Liver (tissue), 9 donors: ENCODE results near the gene IL9. TPM values are rescaled to one million over a fixed set of nuclear protein-coding genes. Genes with fewer than 3 reads are reported as not detected.

Experiments
- DNase-seq: peaks from one replicate; pipeline ENCODE4 v3.0.0-alpha.2; 2017; ENCODE audit warnings: low spot score
- H3K27ac ChIP-seq, 2 donors: one replicate each; pipeline ENCODE4 v1.7.0; 2013; ENCODE audit warnings: inconsistent platforms in 2 of 2, low read length in 2 of 2, control low read depth in 1 of 2, low read depth in 1 of 2, mild to moderate bottlenecking in 1 of 2
- H3K27me3 ChIP-seq, 4 donors: one replicate each; pipeline versions ENCODE4 v1.6.1 to v1.7.0; 2013; ENCODE audit warnings: low read length in 3 of 4, inconsistent platforms in 1 of 4, mild to moderate bottlenecking in 1 of 4, moderate library complexity in 1 of 4; ENCODE audit not compliant: control insufficient read depth in 4 of 4, insufficient read depth in 4 of 4
- H3K36me3 ChIP-seq, 4 donors: one replicate each; pipeline versions ENCODE4 v1.6.1 to v1.7.0; 2013; ENCODE audit warnings: low read length in 3 of 4, mild to moderate bottlenecking in 3 of 4, low read depth in 1 of 4, moderate library complexity in 1 of 4; ENCODE audit not compliant: control insufficient read depth in 4 of 4, insufficient read depth in 3 of 4
- H3K4me1 ChIP-seq, 4 donors: one replicate each; pipeline versions ENCODE4 v1.6.1 to v1.7.0; 2013; ENCODE audit warnings: low read length in 3 of 4, mild to moderate bottlenecking in 3 of 4, moderate library complexity in 1 of 4; ENCODE audit not compliant: control insufficient read depth in 4 of 4, insufficient read depth in 4 of 4
- H3K4me3 ChIP-seq, 3 donors: one replicate each; pipeline versions ENCODE4 v1.6.1 to v1.7.0; 2013; ENCODE audit warnings: low read length in 3 of 3, control low read depth in 1 of 3, low read depth in 1 of 3, mild to moderate bottlenecking in 1 of 3
- H3K9ac ChIP-seq, 2 donors: one replicate each; pipeline ENCODE4 v1.7.0; 2013; ENCODE audit warnings: low read length in 2 of 2, mild to moderate bottlenecking in 2 of 2, moderate library complexity in 2 of 2, control low read depth in 1 of 2, low read depth in 1 of 2
- H3K9me3 ChIP-seq, 4 donors: one replicate each; pipeline versions ENCODE4 v1.6.1 to v1.7.0; 2013; ENCODE audit warnings: low read length in 3 of 4; ENCODE audit not compliant: control insufficient read depth in 4 of 4
- EGR1 ChIP-seq, 2 donors: IDR thresholded peaks; 2 replicates each; pipeline ENCODE4 v1.6.1; 2016 to 2018; ENCODE audit warnings: antibody characterized with exemption in 2 of 2, low read depth in 2 of 2
- FOXA1 ChIP-seq: IDR thresholded peaks from 2 replicates; pipeline ENCODE4 v1.6.1; 2016; ENCODE audit warnings: antibody characterized with exemption
- FOXA2 ChIP-seq: IDR thresholded peaks from 2 replicates; pipeline ENCODE4 v1.6.1; 2016; ENCODE audit warnings: antibody characterized with exemption
- GABPA ChIP-seq, 2 donors: IDR thresholded peaks in 1 of 2; conservative IDR thresholded peaks in 1 of 2; 2 replicates each; pipeline ENCODE4 v1.6.1; 2016; ENCODE audit warnings: antibody characterized with exemption in 2 of 2, mild to moderate bottlenecking in 1 of 2, moderate library complexity in 1 of 2
- HNF4G ChIP-seq: IDR thresholded peaks from 2 replicates; pipeline ENCODE4 v1.6.1; 2016; ENCODE audit warnings: antibody characterized with exemption
- JUND ChIP-seq, 2 donors: IDR thresholded peaks; 2 replicates each; pipeline ENCODE4 v1.6.1; 2016; ENCODE audit warnings: antibody characterized with exemption in 2 of 2
- NR2F2 ChIP-seq: IDR thresholded peaks from 2 replicates; pipeline ENCODE4 v1.6.1; 2016; ENCODE audit warnings: antibody characterized with exemption
- RAD21 ChIP-seq, 2 donors: IDR thresholded peaks; 2 replicates each; pipeline ENCODE4 v1.6.1; 2016; ENCODE audit warnings: antibody characterized with exemption in 2 of 2, mild to moderate bottlenecking in 2 of 2
- RXRA ChIP-seq, 2 donors: IDR thresholded peaks; 2 replicates each; pipeline ENCODE4 v1.6.1; 2017 to 2018; ENCODE audit warnings: antibody characterized with exemption in 2 of 2, mild to moderate bottlenecking in 1 of 2
- TAF1 ChIP-seq: conservative IDR thresholded peaks from 2 replicates; pipeline ENCODE4 v1.6.1; 2016; ENCODE audit warnings: antibody characterized with exemption, mild to moderate bottlenecking
- YY1 ChIP-seq: IDR thresholded peaks from 2 replicates; pipeline ENCODE4 v1.6.1; 2016; ENCODE audit warnings: antibody characterized with exemption, mild to moderate bottlenecking
- WGBS: extraction: QIAGEN DNeasy Blood & Tissue Kit; methylation state at CpG from one replicate; pipeline ENCODE4 v1.1.7; 2013; 5-methylcytosine and 5-hydroxymethylcytosine counted together
- polyA plus RNA-seq, 2 donors: library from polyadenylated mRNA; stranded (reverse) in 1 of 2; unstranded in 1 of 2; fragments of 200-250 nt in 1 of 2; fragments of >200 nt in 1 of 2; fragmentation: Nextera tagmentation in 1 of 2; extraction: Ambion mirVana in 1 of 2; gene quantifications; one replicate each; pipeline versions ENCODE4 v1.2.1 to v1.2.3, GENCODE V29; 2013 to 2015
- total RNA-seq, 2 donors: library from RNA; depleted of rRNA; stranded (reverse); fragments of >200 nt; gene quantifications; one replicate each; pipeline ENCODE4 v1.2.3, GENCODE V29; 2014
- TF ChIP-seq, protein P1 (sequence below): IDR thresholded peaks from 2 replicates; pipeline ENCODE4 v1.6.1; 2016; ENCODE audit warnings: antibody characterized with exemption
- TF ChIP-seq, protein P2 (sequence below): fragments of 150-350 bp; IDR thresholded peaks from 2 replicates; pipeline ENCODE4 v1.5.1; 2017; ENCODE audit warnings: improper control_type of control experiment, low read depth, low read length; ENCODE audit not compliant: missing input control
- TF ChIP-seq, protein P3 (sequence below): IDR thresholded peaks from 2 replicates; pipeline ENCODE4 v1.6.1; 2016; ENCODE audit warnings: antibody characterized with exemption
- TF ChIP-seq, protein P4 (sequence below): IDR thresholded peaks from 2 replicates; pipeline ENCODE4 v1.6.1; 2016; ENCODE audit warnings: antibody characterized with exemption, mild to moderate bottlenecking
- TF ChIP-seq, protein P5 (sequence below): IDR thresholded peaks from 2 replicates; pipeline ENCODE4 v1.6.1; 2016; ENCODE audit warnings: antibody characterized with exemption
- donor health status: healthy.
- donor health status: healthy.
- donor health status: healthy.
- donor health status: healthy.
- donor health status: healthy.

The IL9 gene
- total and polyA plus RNA-seq, 4 donors: not detected

DNA sequence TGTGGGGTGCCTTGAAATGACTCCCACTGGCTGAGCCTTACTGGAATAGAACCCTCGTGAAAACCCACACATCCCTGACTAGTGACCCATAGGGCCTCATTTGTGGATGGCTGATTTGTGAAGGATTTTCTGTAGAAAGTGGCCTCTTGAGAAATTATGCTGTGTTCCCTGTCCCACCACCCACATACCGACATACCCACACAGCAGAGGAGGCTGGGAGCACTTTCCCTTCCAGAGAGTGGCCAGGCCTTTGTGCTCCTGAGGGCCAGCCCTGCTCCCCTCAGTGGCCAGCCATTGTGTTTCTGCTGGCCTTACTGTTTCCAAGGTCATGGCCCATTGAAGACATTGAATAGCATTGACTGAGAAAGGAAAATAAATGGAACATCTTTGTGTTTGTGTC is 29.6 kb downstream of the IL9 start:
- Histone ChIP-seq H3K9ac (no peak overlapping the region), H3K4me3 (no peak overlapping the region), H3K27ac (no peak overlapping the region), H3K27me3 (no peaks in the 10 kb centered on the region), H3K36me3 (no peaks in the 10 kb centered on the region), H3K9me3 (peaks cover 0 to 1% (median 0%) of the 10 kb centered on the region in 4 donors), H3K4me1 (no peaks in the 10 kb centered on the region)
- no peak for TF ChIP-seq RXRA (IDR thresholded peaks at IDR 0.05)
- TF ChIP-seq HNF4G: no peak
- WGBS: 90% methylated on average over 2 of the region's 2 CpGs
- DNase-seq: no peak

DNA sequence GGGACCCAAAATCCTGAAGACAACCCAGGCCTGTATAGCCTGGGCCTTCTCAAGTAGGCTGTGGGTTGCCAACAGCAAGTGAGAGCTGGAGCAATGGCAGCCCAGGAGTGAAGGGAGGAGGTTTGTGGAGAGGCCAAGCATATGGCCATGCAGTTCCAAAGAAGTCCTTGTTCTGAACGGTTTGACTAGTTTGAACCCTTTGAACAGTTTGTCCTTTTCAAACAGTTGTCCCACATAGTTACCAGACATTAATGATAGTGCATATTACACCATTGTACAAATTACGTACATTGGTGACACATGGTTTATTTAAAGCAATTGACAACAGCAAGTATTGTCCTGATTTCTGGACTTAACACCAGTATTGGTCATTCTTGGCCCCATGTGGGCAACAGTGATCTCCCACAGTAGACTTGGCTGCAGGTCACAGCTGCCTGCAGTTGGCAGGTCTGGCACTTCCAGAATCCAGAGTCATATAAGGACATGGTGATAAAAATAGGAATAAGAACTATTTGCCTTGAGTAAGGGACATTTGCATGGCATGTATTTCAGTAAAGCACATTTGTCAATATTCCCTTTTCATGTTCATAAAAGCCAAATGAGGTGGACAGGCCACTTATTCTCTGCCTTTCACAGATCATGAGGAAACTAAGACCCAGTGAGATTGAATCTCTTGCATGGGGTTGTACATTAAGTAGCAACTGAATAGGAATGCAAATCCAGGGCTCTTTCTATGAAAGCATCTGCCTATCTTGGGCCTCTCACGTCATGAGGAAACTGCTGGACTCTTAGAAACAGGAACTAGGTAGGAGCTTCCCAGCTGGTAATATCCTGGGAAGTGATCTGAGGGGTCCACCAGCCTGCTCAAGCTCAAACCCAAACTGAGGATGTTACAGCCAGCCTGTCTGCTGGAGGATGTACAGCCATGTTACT is 30.9 kb downstream of the IL9 start:
- no peak overlapping the region for H3K27ac ChIP-seq
- TF ChIP-seq RAD21 (IDR thresholded peaks at IDR 0.05) (no peak), FOXA2 (no peak), TAF1 (no peak), GABPA (IDR thresholded peaks at IDR 0.05 in 1 of 2, conservative IDR thresholded peaks at IDR 0.05 in 1 of 2) (no peak), FOXA1 (no peak), NR2F2 (no peak), YY1 (no peak), RXRA (IDR thresholded peaks at IDR 0.05) (no peak), HNF4G (no peak), EGR1 (IDR thresholded peaks at IDR 0.05; ENCODE audit: low read depth in 2 of 2) (no peak), JUND (IDR thresholded peaks at IDR 0.05) (no peak)
- TF ChIP-seq, protein P1, sequence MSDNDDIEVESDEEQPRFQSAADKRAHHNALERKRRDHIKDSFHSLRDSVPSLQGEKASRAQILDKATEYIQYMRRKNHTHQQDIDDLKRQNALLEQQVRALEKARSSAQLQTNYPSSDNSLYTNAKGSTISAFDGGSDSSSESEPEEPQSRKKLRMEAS: no peak
- TF ChIP-seq, protein P2, sequence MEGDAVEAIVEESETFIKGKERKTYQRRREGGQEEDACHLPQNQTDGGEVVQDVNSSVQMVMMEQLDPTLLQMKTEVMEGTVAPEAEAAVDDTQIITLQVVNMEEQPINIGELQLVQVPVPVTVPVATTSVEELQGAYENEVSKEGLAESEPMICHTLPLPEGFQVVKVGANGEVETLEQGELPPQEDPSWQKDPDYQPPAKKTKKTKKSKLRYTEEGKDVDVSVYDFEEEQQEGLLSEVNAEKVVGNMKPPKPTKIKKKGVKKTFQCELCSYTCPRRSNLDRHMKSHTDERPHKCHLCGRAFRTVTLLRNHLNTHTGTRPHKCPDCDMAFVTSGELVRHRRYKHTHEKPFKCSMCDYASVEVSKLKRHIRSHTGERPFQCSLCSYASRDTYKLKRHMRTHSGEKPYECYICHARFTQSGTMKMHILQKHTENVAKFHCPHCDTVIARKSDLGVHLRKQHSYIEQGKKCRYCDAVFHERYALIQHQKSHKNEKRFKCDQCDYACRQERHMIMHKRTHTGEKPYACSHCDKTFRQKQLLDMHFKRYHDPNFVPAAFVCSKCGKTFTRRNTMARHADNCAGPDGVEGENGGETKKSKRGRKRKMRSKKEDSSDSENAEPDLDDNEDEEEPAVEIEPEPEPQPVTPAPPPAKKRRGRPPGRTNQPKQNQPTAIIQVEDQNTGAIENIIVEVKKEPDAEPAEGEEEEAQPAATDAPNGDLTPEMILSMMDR: no peak
- TF ChIP-seq, protein P3, sequence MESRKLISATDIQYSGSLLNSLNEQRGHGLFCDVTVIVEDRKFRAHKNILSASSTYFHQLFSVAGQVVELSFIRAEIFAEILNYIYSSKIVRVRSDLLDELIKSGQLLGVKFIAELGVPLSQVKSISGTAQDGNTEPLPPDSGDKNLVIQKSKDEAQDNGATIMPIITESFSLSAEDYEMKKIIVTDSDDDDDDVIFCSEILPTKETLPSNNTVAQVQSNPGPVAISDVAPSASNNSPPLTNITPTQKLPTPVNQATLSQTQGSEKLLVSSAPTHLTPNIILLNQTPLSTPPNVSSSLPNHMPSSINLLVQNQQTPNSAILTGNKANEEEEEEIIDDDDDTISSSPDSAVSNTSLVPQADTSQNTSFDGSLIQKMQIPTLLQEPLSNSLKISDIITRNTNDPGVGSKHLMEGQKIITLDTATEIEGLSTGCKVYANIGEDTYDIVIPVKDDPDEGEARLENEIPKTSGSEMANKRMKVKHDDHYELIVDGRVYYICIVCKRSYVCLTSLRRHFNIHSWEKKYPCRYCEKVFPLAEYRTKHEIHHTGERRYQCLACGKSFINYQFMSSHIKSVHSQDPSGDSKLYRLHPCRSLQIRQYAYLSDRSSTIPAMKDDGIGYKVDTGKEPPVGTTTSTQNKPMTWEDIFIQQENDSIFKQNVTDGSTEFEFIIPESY: no peak
- TF ChIP-seq, protein P4, sequence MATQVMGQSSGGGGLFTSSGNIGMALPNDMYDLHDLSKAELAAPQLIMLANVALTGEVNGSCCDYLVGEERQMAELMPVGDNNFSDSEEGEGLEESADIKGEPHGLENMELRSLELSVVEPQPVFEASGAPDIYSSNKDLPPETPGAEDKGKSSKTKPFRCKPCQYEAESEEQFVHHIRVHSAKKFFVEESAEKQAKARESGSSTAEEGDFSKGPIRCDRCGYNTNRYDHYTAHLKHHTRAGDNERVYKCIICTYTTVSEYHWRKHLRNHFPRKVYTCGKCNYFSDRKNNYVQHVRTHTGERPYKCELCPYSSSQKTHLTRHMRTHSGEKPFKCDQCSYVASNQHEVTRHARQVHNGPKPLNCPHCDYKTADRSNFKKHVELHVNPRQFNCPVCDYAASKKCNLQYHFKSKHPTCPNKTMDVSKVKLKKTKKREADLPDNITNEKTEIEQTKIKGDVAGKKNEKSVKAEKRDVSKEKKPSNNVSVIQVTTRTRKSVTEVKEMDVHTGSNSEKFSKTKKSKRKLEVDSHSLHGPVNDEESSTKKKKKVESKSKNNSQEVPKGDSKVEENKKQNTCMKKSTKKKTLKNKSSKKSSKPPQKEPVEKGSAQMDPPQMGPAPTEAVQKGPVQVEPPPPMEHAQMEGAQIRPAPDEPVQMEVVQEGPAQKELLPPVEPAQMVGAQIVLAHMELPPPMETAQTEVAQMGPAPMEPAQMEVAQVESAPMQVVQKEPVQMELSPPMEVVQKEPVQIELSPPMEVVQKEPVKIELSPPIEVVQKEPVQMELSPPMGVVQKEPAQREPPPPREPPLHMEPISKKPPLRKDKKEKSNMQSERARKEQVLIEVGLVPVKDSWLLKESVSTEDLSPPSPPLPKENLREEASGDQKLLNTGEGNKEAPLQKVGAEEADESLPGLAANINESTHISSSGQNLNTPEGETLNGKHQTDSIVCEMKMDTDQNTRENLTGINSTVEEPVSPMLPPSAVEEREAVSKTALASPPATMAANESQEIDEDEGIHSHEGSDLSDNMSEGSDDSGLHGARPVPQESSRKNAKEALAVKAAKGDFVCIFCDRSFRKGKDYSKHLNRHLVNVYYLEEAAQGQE: no peak
- TF ChIP-seq, protein P5, sequence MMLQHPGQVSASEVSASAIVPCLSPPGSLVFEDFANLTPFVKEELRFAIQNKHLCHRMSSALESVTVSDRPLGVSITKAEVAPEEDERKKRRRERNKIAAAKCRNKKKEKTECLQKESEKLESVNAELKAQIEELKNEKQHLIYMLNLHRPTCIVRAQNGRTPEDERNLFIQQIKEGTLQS: no peak
- 79% methylated on average over 3 of the region's 3 CpGs for WGBS

More for the DNA sequence above, 30.9 kb downstream of the IL9 start:
- peaks cover 0 to 1% (median 0%) of the 10 kb centered on the region in 4 donors for H3K9me3 ChIP-seq
- no peaks in the 10 kb centered on the region for H3K36me3 ChIP-seq
- DNase-seq: no peak
- H3K4me1 ChIP-seq: no peaks in the 10 kb centered on the region
- no peak overlapping the region for H3K9ac ChIP-seq
- no peaks in the 10 kb centered on the region for H3K27me3 ChIP-seq
- H3K4me3 ChIP-seq: no peak overlapping the region
